HG02610 (cell line): ENCODE data around the gene HOXD12.

Experiments used
- ATAC-seq: cut with Tn5 transposase; IDR thresholded peaks from one replicate; pipeline ENCODE4 v1.9.1; 2021; ENCODE audit warnings: mild to moderate bottlenecking, moderate library complexity; ENCODE audit not compliant: unreplicated experiment

Gene HOXD12

GRCh38 chr2:176092270-176093144, 7.1 kb upstream of the HOXD12 start, which contains the start of gene HOXD13:
Gene HOXD13, plus strand, starts transcription at chr2:176092721. Its CDS starts 170 bp downstream, at chr2:176092891.
- no peak for ATAC-seq

- no peak for ATAC-seq
These were observed 6.3 kb upstream of the HOXD12 start for GRCh38 chr2:176093145-176093897.

GRCh38 chr2:176093898-176094249, 5.7 kb upstream of the HOXD12 start:
- no peak for ATAC-seq

GRCh38 chr2:176094349-176094748, 5.2 kb upstream of the HOXD12 start:
- no peak for ATAC-seq

- no peak for ATAC-seq
These were observed 4.2 kb upstream of the HOXD12 start for GRCh38 chr2:176095421-176095820.

GRCh38 chr2:176096243-176096985, 3.2 kb upstream of the HOXD12 start:
- no peak for ATAC-seq

- peak; percentile 83 for ATAC-seq
These were observed 2.4 kb upstream of the HOXD12 start for GRCh38 chr2:176096986-176097819.

- no peak for ATAC-seq
These were observed 1.7 kb upstream of the HOXD12 start for GRCh38 chr2:176097820-176098365.

GRCh38 chr2:176098366-176099158, 1.0 kb upstream of the HOXD12 start:
- ATAC-seq: no peak

- ATAC-seq: no peak
These were observed 352 bp upstream of the HOXD12 start for GRCh38 chr2:176099159-176099727.

- no peak for ATAC-seq
These were observed 1.0 kb downstream of the HOXD12 start for GRCh38 chr2:176100547-176101140.

GRCh38 chr2:176101216-176101830, 1.7 kb downstream of the HOXD12 start:
- no peak for ATAC-seq

- ATAC-seq: no peak
These were observed 2.2 kb downstream of the HOXD12 start for GRCh38 chr2:176101842-176102241.

GRCh38 chr2:176102309-176102866, 2.8 kb downstream of the HOXD12 start:
- ATAC-seq: no peak

GRCh38 chr2:176103194-176103593, 3.6 kb downstream of the HOXD12 start:
- no peak for ATAC-seq

- ATAC-seq: no peak
These were observed 4.2 kb downstream of the HOXD12 start for GRCh38 chr2:176103742-176104315.

GRCh38 chr2:176104316-176105077, 4.9 kb downstream of the HOXD12 start:
- ATAC-seq: no peak
